Kidney (tissue), 14 donors: ENCODE data around the gene KCNB1. TPM values are rescaled to one million over a fixed set of nuclear protein-coding genes. Genes with fewer than 3 reads are reported as not detected.

Experiments
- DNase-seq, 5 donors: peaks; one replicate each; pipeline ENCODE4 v3.0.0-alpha.2; 2013 to 2020
- FAIRE-seq: peaks from 2 replicates; lab custom pipeline; 2012; peaks lifted over from hg19 to GRCh38; lab: Jason Lieb, UNC
- H3K27ac ChIP-seq, 2 donors: one replicate each; pipeline ENCODE4 v1.7.0; 2013; ENCODE audit warnings: low read depth in 2 of 2, low read length in 2 of 2, inconsistent platforms in 1 of 2
- H3K27me3 ChIP-seq: one replicate; pipeline ENCODE4 v1.7.1; 2013; ENCODE audit warnings: low read length, inconsistent platforms; ENCODE audit not compliant: control insufficient read depth, insufficient read depth
- H3K36me3 ChIP-seq, 3 donors: one replicate each; pipeline versions ENCODE4 v1.7.0 to v1.7.1; 2013; ENCODE audit warnings: low read length in 3 of 3, control low read depth in 1 of 3, inconsistent platforms in 1 of 3; ENCODE audit not compliant: insufficient read depth in 3 of 3, control insufficient read depth in 2 of 3
- H3K4me1 ChIP-seq, 3 donors: one replicate each; pipeline versions ENCODE4 v1.7.0 to v1.7.1; 2013; ENCODE audit warnings: low read length in 3 of 3, inconsistent platforms in 1 of 3, low read depth in 1 of 3; ENCODE audit not compliant: control insufficient read depth in 2 of 3, insufficient read depth in 2 of 3
- H3K4me3 ChIP-seq, 3 donors: one replicate each; pipeline versions ENCODE4 v1.7.0 to v1.8.1; 2013; ENCODE audit warnings: low read length in 3 of 3, control low read depth in 1 of 3, inconsistent platforms in 1 of 3
- H3K9ac ChIP-seq, 3 donors: one replicate each; pipeline versions ENCODE4 v1.7.0 to v1.7.1; 2013; ENCODE audit warnings: low read length in 3 of 3, control low read depth in 1 of 3, inconsistent platforms in 1 of 3
- H3K9me3 ChIP-seq, 3 donors: one replicate each; pipeline versions ENCODE4 v1.7.0 to v1.7.1; 2013; ENCODE audit warnings: low read length in 3 of 3, control low read depth in 1 of 3, inconsistent platforms in 1 of 3; ENCODE audit not compliant: control insufficient read depth in 2 of 3, insufficient read depth in 1 of 3
- intact Hi-C: fragments of 100-400 bp; cut with DNase I; formaldehyde crosslinking; loops from one replicate; pipeline ENCODE4 v1.11.1; 2022
- polyA plus RNA-seq: library from polyadenylated mRNA; stranded (reverse); fragments of 350-450 nt; fragmentation: Illumina TruSeq; extraction: RNeasy Lipid Tissue Mini Kit (QIAGEN cat#74804); gene quantifications from one replicate; pipeline ENCODE4 v1.2.3, GENCODE V29; 2014; ENCODE audit warnings: low read depth, low replicate concordance; ENCODE audit not compliant: insufficient read depth
- total RNA-seq: library from RNA; stranded (reverse); fragmentation: NEBNext Ultra II Directional; extraction: Animal tissue kit (Norgen Biotek cat#: 25700); gene quantifications from one replicate; pipeline ENCODE4 v1.2.1, GENCODE V29; 2021
- TF ChIP-seq, protein P1 (sequence below): IDR thresholded peaks from 3 replicates; pipeline ENCODE4 v1.5.1; 2012; ENCODE audit warnings: mild to moderate bottlenecking, moderate library complexity, borderline replicate concordance; ENCODE audit not compliant: insufficient read depth; ENCODE audit errors: extremely low read depth
- donor health status: control.
- donor health status: control.
- donor health status: control.
- donor health status: control.
- donor health status: control.
- donor health status: DM: yes; HTN: yes; CAD: no.
- donor health status: Normal renal cell carcinoma (clear cell type).

KCNB1 gene
- total and polyA plus RNA-seq, 2 donors from 2014 or later = 0.26 to 1.2 TPM

DNA sequence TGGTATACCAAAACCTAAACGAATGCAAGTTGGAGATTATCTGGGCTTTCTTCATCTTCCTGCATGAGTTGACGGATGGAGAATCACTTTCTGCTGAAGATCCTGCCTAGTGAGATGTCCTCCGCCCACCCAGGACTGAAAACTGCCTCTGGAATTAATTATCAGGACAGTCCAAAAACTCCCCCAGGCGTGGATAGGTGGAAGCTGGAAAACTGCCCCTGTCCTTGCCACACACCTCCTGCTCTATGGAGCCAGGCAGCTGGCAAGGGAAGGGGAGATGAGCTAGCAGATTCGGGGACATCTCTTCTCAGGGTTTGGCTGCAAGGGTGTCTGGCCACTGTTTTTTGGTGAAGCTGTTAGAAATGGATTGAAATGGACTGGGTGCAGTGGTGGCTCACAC, 115.4 kb downstream of the KCNB1 start:
- TF ChIP-seq, protein P1, sequence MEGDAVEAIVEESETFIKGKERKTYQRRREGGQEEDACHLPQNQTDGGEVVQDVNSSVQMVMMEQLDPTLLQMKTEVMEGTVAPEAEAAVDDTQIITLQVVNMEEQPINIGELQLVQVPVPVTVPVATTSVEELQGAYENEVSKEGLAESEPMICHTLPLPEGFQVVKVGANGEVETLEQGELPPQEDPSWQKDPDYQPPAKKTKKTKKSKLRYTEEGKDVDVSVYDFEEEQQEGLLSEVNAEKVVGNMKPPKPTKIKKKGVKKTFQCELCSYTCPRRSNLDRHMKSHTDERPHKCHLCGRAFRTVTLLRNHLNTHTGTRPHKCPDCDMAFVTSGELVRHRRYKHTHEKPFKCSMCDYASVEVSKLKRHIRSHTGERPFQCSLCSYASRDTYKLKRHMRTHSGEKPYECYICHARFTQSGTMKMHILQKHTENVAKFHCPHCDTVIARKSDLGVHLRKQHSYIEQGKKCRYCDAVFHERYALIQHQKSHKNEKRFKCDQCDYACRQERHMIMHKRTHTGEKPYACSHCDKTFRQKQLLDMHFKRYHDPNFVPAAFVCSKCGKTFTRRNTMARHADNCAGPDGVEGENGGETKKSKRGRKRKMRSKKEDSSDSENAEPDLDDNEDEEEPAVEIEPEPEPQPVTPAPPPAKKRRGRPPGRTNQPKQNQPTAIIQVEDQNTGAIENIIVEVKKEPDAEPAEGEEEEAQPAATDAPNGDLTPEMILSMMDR = no peak
- Histone ChIP-seq H3K27ac (no peak overlapping the region), H3K4me1 (no peaks in the 10 kb centered on the region), H3K9me3 (no peaks in the 10 kb centered on the region), H3K27me3 (no peaks in the 10 kb centered on the region), H3K4me3 (no peak overlapping the region), H3K36me3 (no peaks in the 10 kb centered on the region), H3K9ac (no peak overlapping the region)
- FAIRE-seq (no peak), DNase-seq (no peak)
- intact Hi-C loops = no loop called here

DNA sequence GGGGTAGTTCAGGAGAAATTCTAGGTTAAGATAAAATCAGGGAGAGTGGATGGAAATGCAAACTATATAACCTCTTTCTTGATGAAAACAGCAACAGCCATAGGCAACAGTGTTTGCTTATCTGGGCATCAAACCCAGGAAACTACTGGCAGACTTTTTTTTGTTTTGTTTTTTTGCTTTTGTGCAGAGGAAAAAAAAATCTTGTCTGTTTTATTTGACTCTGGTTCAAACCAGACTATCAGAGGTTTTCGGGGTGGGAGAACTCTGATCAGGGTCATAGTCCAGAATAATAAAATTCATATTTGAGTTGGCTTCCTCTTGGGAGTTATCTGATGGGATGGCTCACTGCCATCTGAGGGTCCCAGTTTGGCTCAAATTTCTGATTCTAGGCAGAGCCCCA, 115.8 kb downstream of the KCNB1 start:
- TF ChIP-seq, protein P1 = no peak
- Histone ChIP-seq H3K4me3 (no peak overlapping the region), H3K36me3 (no peaks in the 10 kb centered on the region), H3K9me3 (no peaks in the 10 kb centered on the region), H3K27ac (no peak overlapping the region), H3K27me3 (no peaks in the 10 kb centered on the region), H3K4me1 (no peaks in the 10 kb centered on the region), H3K9ac (no peak overlapping the region)
- DNase-seq = no peak
- intact Hi-C loops = no loop called here
- no peak for FAIRE-seq

DNA sequence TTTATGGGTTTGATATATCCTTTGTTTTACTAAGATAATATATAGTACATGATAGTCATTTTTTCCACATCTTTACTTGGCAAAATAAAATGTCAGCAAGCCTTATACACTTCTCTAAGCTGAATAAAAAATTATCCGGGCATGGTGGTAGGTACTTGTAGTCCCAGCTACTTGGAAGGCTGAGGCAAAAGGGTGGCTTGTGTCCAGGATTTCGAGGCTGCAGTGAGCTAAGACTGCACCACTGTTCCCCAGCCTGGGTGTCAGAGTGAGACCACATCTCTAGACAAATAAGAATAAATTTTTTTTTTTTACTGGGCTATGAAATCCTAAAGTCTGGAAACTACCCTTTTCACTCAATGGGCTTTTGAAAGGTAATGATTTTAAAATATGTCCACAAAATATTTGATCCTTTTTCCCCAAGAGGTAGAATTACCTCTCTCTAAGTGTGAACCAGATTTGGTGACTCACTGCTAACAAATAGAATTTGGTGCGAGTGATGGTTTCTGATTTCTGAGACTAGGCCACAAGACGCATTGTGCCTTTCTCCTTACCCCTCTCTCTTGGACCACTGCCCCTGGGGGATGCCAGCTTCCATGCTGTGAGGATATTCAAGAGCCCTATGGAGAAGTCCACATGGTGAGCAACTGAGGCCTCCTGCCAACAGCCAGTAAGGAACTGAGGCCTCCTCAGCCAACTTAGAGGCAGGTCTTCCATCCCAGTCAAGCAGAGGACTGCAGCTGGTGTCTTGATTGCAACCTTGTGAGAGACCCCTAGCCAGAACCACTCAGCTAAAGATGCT, 120.4 kb downstream of the KCNB1 start:
- DNase-seq (no peak), FAIRE-seq (no peak)
- intact Hi-C loops = no loop called here
- Histone ChIP-seq H3K36me3 (no peaks in the 10 kb centered on the region), H3K27ac (no peak overlapping the region), H3K27me3 (no peaks in the 10 kb centered on the region), H3K4me1 (no peaks in the 10 kb centered on the region), H3K9me3 (no peaks in the 10 kb centered on the region), H3K9ac (no peak overlapping the region), H3K4me3 (no peak overlapping the region)
- TF ChIP-seq, protein P1 = no peak
